ENCODE results near the gene AFAP1L2. TPM values are rescaled to one million over a fixed set of nuclear protein-coding genes. Genes with fewer than 3 reads are reported as not detected.

The AFAP1L2 gene
- total RNA-seq, 2 donors from 2014 or later, result 10.5 to 17.9 TPM

DNA sequence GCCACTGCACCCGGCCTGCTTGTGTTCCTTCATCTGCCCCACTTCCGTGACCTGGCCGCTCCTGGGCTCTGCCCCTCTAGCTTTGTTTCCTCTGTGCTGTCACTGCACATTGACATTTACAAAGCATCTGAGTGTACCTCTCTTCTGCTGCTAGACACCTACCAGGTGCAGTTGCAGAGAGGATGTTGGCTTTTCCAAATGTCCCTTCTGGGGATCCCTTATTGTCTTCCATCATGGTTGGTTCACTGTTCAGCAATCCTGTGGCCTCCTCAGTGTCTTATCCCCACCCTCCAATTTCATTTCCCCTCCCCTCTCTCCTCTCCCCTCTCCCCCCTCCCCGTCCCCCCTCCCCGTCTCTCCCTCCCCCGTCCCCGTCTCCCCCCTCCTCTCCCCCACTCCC lies 151.4 kb downstream of the AFAP1L2 start:
- ATAC-seq, result no peak
- Histone ChIP-seq H3K4me1 (no peaks in the 10 kb centered on the region), H3K36me3 (replicated peaks in 1 of 2; ENCODE audit: insufficient read depth in 1 of 2, low read depth in 2 of 2) (no peaks in the 10 kb centered on the region), H3K4me3 (no peak overlapping the region), H3K27me3 (no peaks in the 10 kb centered on the region), H3K9me3 (no peaks in the 10 kb centered on the region), H3K27ac (no peak overlapping the region)
- no peak for DNase-seq
- intact Hi-C loops (cut with DNase I), result no loop called here
- no peak for TF ChIP-seq POLR2A (IDR thresholded peaks at IDR 0.05)
- TF ChIP-seq, protein P1, sequence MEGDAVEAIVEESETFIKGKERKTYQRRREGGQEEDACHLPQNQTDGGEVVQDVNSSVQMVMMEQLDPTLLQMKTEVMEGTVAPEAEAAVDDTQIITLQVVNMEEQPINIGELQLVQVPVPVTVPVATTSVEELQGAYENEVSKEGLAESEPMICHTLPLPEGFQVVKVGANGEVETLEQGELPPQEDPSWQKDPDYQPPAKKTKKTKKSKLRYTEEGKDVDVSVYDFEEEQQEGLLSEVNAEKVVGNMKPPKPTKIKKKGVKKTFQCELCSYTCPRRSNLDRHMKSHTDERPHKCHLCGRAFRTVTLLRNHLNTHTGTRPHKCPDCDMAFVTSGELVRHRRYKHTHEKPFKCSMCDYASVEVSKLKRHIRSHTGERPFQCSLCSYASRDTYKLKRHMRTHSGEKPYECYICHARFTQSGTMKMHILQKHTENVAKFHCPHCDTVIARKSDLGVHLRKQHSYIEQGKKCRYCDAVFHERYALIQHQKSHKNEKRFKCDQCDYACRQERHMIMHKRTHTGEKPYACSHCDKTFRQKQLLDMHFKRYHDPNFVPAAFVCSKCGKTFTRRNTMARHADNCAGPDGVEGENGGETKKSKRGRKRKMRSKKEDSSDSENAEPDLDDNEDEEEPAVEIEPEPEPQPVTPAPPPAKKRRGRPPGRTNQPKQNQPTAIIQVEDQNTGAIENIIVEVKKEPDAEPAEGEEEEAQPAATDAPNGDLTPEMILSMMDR (IDR thresholded peaks at IDR 0.05), result no peak
- WGBS, 2 donors, result 68 to 69% methylated on average over 4 of the region's 7 CpGs

DNA sequence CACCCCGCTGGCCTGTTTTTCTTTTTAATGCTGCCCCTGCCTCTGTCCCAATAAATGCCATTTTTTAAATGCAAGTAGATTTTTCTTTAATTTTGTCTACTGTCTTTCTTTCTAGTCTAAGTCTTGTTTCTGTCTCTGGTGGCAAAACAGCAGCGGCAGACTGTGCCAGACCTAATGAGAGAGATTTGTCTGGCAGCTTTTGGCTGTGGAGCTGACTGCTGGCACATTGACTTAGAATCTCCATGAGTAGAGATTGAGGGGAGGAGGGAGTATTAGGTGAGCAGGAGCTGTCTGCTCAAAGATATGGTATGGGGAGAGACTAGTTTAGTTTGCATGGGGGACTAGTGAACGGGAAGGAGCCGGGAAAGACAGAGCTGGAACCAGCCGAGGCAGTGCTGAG lies 152.2 kb downstream of the AFAP1L2 start:
- TF ChIP-seq, protein P1 (IDR thresholded peaks at IDR 0.05), result no peak
- TF ChIP-seq POLR2A (IDR thresholded peaks at IDR 0.05), result no peak
- no peak for ATAC-seq
- DNase-seq, result no peak
- Histone ChIP-seq H3K36me3 (replicated peaks in 1 of 2; ENCODE audit: insufficient read depth in 1 of 2, low read depth in 2 of 2) (no peaks in the 10 kb centered on the region), H3K4me1 (no peaks in the 10 kb centered on the region), H3K4me3 (no peak overlapping the region), H3K27me3 (no peaks in the 10 kb centered on the region), H3K9me3 (no peaks in the 10 kb centered on the region), H3K27ac (no peak overlapping the region)
- 89 to 90% methylated on average over 5 of the region's 5 CpGs for WGBS, 2 donors
- intact Hi-C loops (cut with DNase I), result no loop called here

DNA sequence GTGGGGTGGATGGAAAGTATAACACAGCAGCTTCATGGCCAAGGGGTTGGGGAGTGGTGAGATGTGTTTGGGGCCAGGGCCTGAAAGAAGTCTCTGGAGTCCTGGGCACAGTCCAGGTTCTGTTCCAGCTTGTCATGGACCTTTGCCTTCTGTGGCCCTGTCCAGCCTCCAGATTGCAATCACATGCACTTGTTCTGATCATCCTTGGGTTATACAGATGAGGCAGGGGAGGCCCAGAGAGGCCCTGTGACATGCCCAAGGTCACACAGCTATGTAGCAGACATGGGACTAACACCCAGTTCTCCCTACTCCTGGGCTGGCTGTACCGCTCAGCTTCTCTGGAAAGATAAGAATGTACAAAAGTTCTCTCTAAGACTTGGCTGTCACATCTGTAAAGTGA lies 153.6 kb downstream of the AFAP1L2 start:
- no peak overlapping the region for H3K4me3 ChIP-seq
- no peaks in the 10 kb centered on the region for H3K27me3 ChIP-seq
- DNase-seq (no peak), ATAC-seq (no peak)
- TF ChIP-seq POLR2A (IDR thresholded peaks at IDR 0.05), result no peak
- TF ChIP-seq, protein P1 (IDR thresholded peaks at IDR 0.05), result no peak
- WGBS, 2 donors, result 75 to 87% methylated on average over 1 of the region's 1 CpG
- no peaks in the 10 kb centered on the region for H3K36me3 ChIP-seq (replicated peaks in 1 of 2; ENCODE audit: insufficient read depth in 1 of 2, low read depth in 2 of 2)
- intact Hi-C loops (cut with DNase I), result no loop called here
- H3K4me1 ChIP-seq, result peaks cover 3% of the 10 kb centered on the region
- no peaks in the 10 kb centered on the region for H3K9me3 ChIP-seq
- H3K27ac ChIP-seq, result no peak overlapping the region

DNA sequence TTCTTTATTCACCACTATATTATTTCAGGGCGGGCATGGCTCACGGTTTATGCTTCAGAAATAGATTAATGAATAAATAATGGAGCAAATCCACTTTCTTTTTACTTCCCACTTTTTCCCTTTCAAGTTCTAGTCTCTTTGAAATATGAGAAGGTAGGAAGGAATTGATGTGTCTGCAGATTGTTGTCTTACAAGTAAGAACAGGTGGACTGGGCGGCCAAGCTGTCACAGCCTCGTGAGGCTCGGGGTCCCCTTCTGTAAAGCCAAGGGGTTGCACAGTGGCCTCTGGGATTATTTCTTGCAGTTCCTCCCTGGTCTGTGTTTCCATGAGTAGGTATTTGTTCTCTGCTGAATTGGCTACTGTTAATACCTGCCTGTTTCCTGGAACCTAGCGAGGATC lies 154.1 kb downstream of the AFAP1L2 start:
- intact Hi-C loops (cut with DNase I), result no loop called here
- TF ChIP-seq, protein P1 (IDR thresholded peaks at IDR 0.05), result no peak
- no peak for TF ChIP-seq POLR2A (IDR thresholded peaks at IDR 0.05)
- 79 to 80% methylated on average over 6 of the region's 6 CpGs for WGBS, 2 donors
- no peak overlapping the region for H3K4me3 ChIP-seq
- ATAC-seq, result no peak
- H3K9me3 ChIP-seq, result no peaks in the 10 kb centered on the region
- no peaks in the 10 kb centered on the region for H3K27me3 ChIP-seq
- H3K4me1 ChIP-seq, result peaks cover 8% of the 10 kb centered on the region
- DNase-seq, result no peak
- H3K27ac ChIP-seq, result no peak overlapping the region
- no peaks in the 10 kb centered on the region for H3K36me3 ChIP-seq (replicated peaks in 1 of 2; ENCODE audit: insufficient read depth in 1 of 2, low read depth in 2 of 2)

DNA sequence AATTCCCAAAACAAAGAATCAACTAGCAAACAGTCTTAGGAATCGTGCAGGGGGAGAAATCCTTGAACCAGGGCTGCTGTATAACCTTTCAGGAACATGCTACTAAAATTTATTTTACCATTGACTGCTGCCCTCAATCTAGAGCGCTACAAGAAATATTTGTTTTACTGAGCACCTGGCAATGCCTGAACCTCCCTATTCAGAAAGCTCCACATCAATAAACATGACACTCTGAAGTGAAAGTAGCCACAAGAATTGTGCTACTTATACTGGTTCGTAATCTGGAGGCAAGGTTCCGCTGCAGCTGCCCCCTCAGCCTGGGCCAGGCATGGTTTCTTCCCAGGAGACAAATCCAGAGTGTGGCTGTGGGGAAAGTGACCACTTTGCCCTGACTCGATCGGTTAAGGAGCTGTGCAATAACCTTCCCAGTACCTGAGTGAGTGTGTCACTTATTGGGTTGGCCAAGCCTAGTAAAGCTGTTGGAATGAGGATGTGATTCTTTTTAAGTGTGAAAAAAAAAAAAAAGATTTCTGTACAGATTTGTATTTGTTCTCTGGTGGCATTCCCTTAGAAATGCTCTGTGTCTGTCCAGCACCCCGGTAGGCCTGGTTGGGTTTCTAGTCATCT lies 157.5 kb downstream of the AFAP1L2 start:
- peak overlapping the region; percentile 55 to 83 (median 69) for H3K27ac ChIP-seq
- 59 to 69% methylated on average over 7 of the region's 7 CpGs for WGBS, 2 donors
- intact Hi-C loops (cut with DNase I), result loop anchor here (10.0 kb wide), 1 partner anchor 72 kb away; the partner anchor contains the start of genes CCDC186 and TDRD1
- no peaks in the 10 kb centered on the region for H3K9me3 ChIP-seq
- H3K4me3 ChIP-seq, result no peak overlapping the region
- DNase-seq (peak in 2 of 4 donors; percentile 44 to 49), ATAC-seq (peak; percentile 80)
- no peaks in the 10 kb centered on the region for H3K36me3 ChIP-seq (replicated peaks in 1 of 2; ENCODE audit: insufficient read depth in 1 of 2, low read depth in 2 of 2)
- no peaks in the 10 kb centered on the region for H3K27me3 ChIP-seq
- TF ChIP-seq POLR2A (IDR thresholded peaks at IDR 0.05), result peak; percentile 18 to 63 (median 51)
- TF ChIP-seq, protein P1 (IDR thresholded peaks at IDR 0.05), result no peak
- H3K4me1 ChIP-seq, result peaks cover 24% of the 10 kb centered on the region

Data from body of pancreas (tissue), 4 donors.